Measurements from ENCODE around the gene B9D2.

The B9D2 gene

DNA sequence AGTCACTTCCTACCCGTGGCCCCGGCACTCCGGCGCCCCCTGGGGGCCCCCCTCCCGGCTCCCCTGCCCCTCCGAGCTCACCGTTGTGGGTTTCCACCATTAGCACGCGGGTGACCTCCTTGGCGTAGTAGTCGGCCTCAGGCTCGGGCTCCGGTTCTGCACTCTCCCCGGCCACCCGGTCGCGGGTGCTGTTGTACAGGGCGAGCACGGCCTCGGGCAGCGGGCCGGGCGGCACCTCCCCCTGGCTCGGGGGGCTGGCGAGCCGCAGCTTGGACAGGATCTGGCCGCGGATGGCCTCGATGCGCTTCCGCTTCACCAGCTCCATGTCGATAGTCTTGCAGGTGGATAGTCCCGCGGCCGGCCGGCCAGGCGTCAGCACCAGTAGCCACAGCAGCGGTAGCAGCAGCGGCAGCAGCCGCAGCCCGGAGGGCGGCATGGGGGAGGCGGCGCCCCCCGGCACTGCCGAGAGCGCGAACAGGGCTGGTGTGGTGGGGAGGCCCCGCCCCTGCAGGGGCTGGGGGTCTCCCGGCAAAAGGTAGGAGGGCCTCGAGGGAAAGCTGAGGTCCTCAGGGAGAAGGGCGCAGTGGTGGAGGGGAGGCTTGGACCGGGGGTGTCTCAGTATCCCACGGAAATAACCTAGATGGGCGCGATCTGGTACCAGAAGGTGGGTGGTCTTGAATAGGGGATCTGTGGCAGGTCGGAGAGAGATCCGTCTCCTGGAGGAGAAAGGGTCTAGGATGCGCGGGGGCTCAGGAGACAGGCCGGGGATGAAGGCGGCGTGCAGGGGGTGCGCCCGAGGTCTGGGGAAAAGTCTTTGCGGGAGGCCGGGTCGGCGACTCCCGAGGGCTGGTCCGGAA, 11.1 kb downstream of the B9D2 start:
- TF ChIP-seq EZH2 (IDR thresholded peaks at IDR 0.05; ENCODE audit: borderline replicate concordance, low read depth, low read length, severe bottlenecking): no peak
- TF ChIP-seq, protein P1, sequence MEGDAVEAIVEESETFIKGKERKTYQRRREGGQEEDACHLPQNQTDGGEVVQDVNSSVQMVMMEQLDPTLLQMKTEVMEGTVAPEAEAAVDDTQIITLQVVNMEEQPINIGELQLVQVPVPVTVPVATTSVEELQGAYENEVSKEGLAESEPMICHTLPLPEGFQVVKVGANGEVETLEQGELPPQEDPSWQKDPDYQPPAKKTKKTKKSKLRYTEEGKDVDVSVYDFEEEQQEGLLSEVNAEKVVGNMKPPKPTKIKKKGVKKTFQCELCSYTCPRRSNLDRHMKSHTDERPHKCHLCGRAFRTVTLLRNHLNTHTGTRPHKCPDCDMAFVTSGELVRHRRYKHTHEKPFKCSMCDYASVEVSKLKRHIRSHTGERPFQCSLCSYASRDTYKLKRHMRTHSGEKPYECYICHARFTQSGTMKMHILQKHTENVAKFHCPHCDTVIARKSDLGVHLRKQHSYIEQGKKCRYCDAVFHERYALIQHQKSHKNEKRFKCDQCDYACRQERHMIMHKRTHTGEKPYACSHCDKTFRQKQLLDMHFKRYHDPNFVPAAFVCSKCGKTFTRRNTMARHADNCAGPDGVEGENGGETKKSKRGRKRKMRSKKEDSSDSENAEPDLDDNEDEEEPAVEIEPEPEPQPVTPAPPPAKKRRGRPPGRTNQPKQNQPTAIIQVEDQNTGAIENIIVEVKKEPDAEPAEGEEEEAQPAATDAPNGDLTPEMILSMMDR (IDR thresholded peaks at IDR 0.05; ENCODE audit: borderline replicate concordance, extremely low read depth, low read length, poor library complexity, severe bottlenecking): peak; percentile 72
- Histone ChIP-seq H3K27ac (ENCODE audit: low read length) (peak overlapping the region; percentile 87), H3K4me3 (ENCODE audit: low read depth in 1 of 2, low read length in 2 of 2) (peak overlapping the region; percentile 93 to 95), H3K9me3 (ENCODE audit: insufficient read depth, low read length, severe bottlenecking) (no peaks in the 10 kb centered on the region), H4K20me1 (ENCODE audit: insufficient read depth, low read length) (peaks cover 50% of the 10 kb centered on the region), H3K9ac (ENCODE audit: low read depth, low read length) (peak overlapping the region; percentile 97), H2AFZ (ENCODE audit: low read depth, low read length) (peak overlapping the region; percentile 78), H3K4me2 (ENCODE audit: insufficient read depth, low read length) (peak overlapping the region; percentile 78), H3K27me3 (ENCODE audit: insufficient read depth, low read length, poor library complexity) (no peaks in the 10 kb centered on the region), H3K79me2 (ENCODE audit: insufficient read depth, low read length) (peaks cover 61% of the 10 kb centered on the region), H3K4me1 (ENCODE audit: insufficient read depth, low read length) (peaks cover 45% of the 10 kb centered on the region), H3K36me3 (ENCODE audit: insufficient read depth, low read length) (peaks cover 23% of the 10 kb centered on the region)
- DNase-seq (peak; percentile 80), ATAC-seq (ENCODE audit: insufficient read depth, low read depth) (peak; percentile 55)

GRCh38 chr19:41352279-41352608, 11.7 kb downstream of the B9D2 start:
- Histone ChIP-seq H4K20me1 (ENCODE audit: insufficient read depth, low read length) (peaks cover 50% of the 10 kb centered on the region), H3K79me2 (ENCODE audit: insufficient read depth, low read length) (peaks cover 64% of the 10 kb centered on the region), H2AFZ (ENCODE audit: low read depth, low read length) (peak overlapping the region; percentile 78), H3K27me3 (ENCODE audit: insufficient read depth, low read length, poor library complexity) (no peaks in the 10 kb centered on the region), H3K4me1 (ENCODE audit: insufficient read depth, low read length) (peaks cover 45% of the 10 kb centered on the region), H3K27ac (ENCODE audit: low read length) (peak overlapping the region; percentile 87), H3K4me3 (ENCODE audit: low read depth in 1 of 2, low read length in 2 of 2) (peak overlapping the region; percentile 93 to 95), H3K36me3 (ENCODE audit: insufficient read depth, low read length) (peaks cover 27% of the 10 kb centered on the region), H3K9me3 (ENCODE audit: insufficient read depth, low read length, severe bottlenecking) (no peaks in the 10 kb centered on the region), H3K9ac (ENCODE audit: low read depth, low read length) (peak overlapping the region; percentile 97), H3K4me2 (ENCODE audit: insufficient read depth, low read length) (peak overlapping the region; percentile 78)
- ATAC-seq (ENCODE audit: insufficient read depth, low read depth): peak; percentile 2
- DNase-seq: no peak
- TF ChIP-seq EZH2 (IDR thresholded peaks at IDR 0.05; ENCODE audit: borderline replicate concordance, low read depth, low read length, severe bottlenecking): no peak
- TF ChIP-seq, protein P1 (IDR thresholded peaks at IDR 0.05; ENCODE audit: borderline replicate concordance, extremely low read depth, low read length, poor library complexity, severe bottlenecking): no peak

GRCh38 chr19:41351339-41352245, 12.4 kb downstream of the B9D2 start:
- Histone ChIP-seq H3K4me3 (ENCODE audit: low read depth in 1 of 2, low read length in 2 of 2) (peak overlapping the region; percentile 93 to 95; a peak in 3 of 4 replicates), H3K27me3 (ENCODE audit: insufficient read depth, low read length, poor library complexity) (no peaks in the 10 kb centered on the region), H4K20me1 (ENCODE audit: insufficient read depth, low read length) (peaks cover 50% of the 10 kb centered on the region), H3K9ac (ENCODE audit: low read depth, low read length) (peak overlapping the region; percentile 97), H3K9me3 (ENCODE audit: insufficient read depth, low read length, severe bottlenecking) (no peaks in the 10 kb centered on the region), H3K27ac (ENCODE audit: low read length) (peak overlapping the region; percentile 87), H3K4me1 (ENCODE audit: insufficient read depth, low read length) (peaks cover 45% of the 10 kb centered on the region), H3K4me2 (ENCODE audit: insufficient read depth, low read length) (peak overlapping the region; percentile 78), H3K79me2 (ENCODE audit: insufficient read depth, low read length) (peaks cover 65% of the 10 kb centered on the region), H3K36me3 (ENCODE audit: insufficient read depth, low read length) (peaks cover 32% of the 10 kb centered on the region), H2AFZ (ENCODE audit: low read depth, low read length) (no peak overlapping the region)
- ATAC-seq (ENCODE audit: insufficient read depth, low read depth) (peak; percentile 37), DNase-seq (peak; percentile 60)
- TF ChIP-seq, protein P1 (IDR thresholded peaks at IDR 0.05; ENCODE audit: borderline replicate concordance, extremely low read depth, low read length, poor library complexity, severe bottlenecking): no peak
- no peak for TF ChIP-seq EZH2 (IDR thresholded peaks at IDR 0.05; ENCODE audit: borderline replicate concordance, low read depth, low read length, severe bottlenecking)
